Measurements from ENCODE around the gene DDX51.

GRCh38 chr12:132142679-132143335 lies 1.3 kb downstream of the DDX51 start:
- TF ChIP-seq ZFP30 (CRISPR knock-in tag; IDR thresholded peaks at IDR 0.05) (no peak), ZNF70 (CRISPR knock-in tag; IDR thresholded peaks at IDR 0.05) (no peak), GLIS3 (CRISPR knock-in tag; IDR thresholded peaks at IDR 0.05) (no peak), CREB5 (CRISPR knock-in tag; IDR thresholded peaks at IDR 0.05; ENCODE audit: low read depth) (no peak), SNAI2 (CRISPR knock-in tag; IDR thresholded peaks at IDR 0.05) (no peak), ZC3H10 (CRISPR knock-in tag; IDR thresholded peaks at IDR 0.05) (no peak), PPARA (CRISPR knock-in tag; IDR thresholded peaks at IDR 0.05; ENCODE audit: borderline replicate concordance) (no peak), POU6F1 (CRISPR knock-in tag; IDR thresholded peaks at IDR 0.05; ENCODE audit: borderline replicate concordance, low read depth) (no peak)

Data from SK-N-SH treated with all-trans-retinoic acid at 6 μM for 48 hours (cell line).